Lower leg skin (tissue), 3 donors: ENCODE data around the gene UBASH3B.

ENCODE experiments used
- POLR2A ChIP-seq, 2 donors: fragments of 450-650 bp; IDR thresholded peaks; one replicate each; pipeline ENCODE4 v1.6.1; 2016 to 2017; ENCODE audit warnings: antibody characterized with exemption in 2 of 2, mild to moderate bottlenecking in 1 of 2, moderate library complexity in 1 of 2
- TF ChIP-seq, protein P1 (sequence below), 3 donors: fragments of 450-650 bp; IDR thresholded peaks; one replicate each; pipeline ENCODE4 v1.5.1; 2016; ENCODE audit warnings: antibody characterized with exemption in 3 of 3, mild to moderate bottlenecking in 3 of 3, moderate library complexity in 2 of 3

DNA sequence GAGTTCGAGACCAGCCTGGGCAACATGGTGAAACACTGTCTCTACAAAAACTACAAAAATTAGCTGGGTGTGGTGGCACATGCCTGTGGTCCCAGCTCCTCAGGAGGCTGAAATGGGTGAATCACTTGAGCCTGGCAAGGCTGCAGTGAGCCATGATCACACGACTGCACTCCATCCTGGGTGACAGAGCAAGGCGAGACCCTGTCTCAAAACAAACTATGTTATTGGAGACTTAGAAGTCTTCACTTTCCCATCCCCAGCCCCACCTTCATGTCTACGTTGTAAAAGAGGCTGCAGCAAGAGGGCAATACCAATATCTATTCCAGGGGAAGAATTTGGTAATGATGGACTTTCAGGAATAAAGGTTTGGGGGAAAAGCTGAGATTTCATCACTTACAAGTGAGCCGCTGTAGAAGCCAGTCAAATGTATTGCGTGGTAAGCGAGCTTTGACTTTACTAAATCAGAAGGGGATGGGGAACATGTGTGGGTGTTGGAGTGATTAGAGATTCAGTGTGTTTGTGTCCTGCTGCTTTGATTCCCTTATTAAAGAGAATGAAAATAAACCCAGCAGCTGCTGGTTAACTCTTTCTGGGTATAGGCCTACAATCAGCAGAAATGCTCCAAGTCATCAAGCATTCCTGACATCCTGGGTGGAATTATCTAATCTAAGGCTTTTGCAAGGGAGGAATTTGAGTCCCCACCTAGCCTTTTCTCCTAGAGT is 53.7 kb downstream of the UBASH3B start:
- TF ChIP-seq POLR2A (IDR thresholded peaks at IDR 0.05): no peak
- TF ChIP-seq, protein P1, sequence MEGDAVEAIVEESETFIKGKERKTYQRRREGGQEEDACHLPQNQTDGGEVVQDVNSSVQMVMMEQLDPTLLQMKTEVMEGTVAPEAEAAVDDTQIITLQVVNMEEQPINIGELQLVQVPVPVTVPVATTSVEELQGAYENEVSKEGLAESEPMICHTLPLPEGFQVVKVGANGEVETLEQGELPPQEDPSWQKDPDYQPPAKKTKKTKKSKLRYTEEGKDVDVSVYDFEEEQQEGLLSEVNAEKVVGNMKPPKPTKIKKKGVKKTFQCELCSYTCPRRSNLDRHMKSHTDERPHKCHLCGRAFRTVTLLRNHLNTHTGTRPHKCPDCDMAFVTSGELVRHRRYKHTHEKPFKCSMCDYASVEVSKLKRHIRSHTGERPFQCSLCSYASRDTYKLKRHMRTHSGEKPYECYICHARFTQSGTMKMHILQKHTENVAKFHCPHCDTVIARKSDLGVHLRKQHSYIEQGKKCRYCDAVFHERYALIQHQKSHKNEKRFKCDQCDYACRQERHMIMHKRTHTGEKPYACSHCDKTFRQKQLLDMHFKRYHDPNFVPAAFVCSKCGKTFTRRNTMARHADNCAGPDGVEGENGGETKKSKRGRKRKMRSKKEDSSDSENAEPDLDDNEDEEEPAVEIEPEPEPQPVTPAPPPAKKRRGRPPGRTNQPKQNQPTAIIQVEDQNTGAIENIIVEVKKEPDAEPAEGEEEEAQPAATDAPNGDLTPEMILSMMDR (IDR thresholded peaks at IDR 0.05): no peak
